ENCODE measurements around the gene KRTAP4-5.
"Not testable (repeated sequence)": the region's sequence is repeated elsewhere in the genome, so short reads cannot be mapped to it uniquely, and the experiment has no call there.

Gene KRTAP4-5

GRCh38 chr17:41149652-41149985 is at the start of gene KRTAP4-5:
Gene KRTAP4-5, minus strand, starts transcription at chr17:41149825. Its CDS starts 58 bp downstream, at chr17:41149767.
- no peak for DNase-seq

GRCh38 chr17:41196068-41196467 is 46.4 kb upstream of the KRTAP4-5 start:
- DNase-seq: no peak

DNA sequence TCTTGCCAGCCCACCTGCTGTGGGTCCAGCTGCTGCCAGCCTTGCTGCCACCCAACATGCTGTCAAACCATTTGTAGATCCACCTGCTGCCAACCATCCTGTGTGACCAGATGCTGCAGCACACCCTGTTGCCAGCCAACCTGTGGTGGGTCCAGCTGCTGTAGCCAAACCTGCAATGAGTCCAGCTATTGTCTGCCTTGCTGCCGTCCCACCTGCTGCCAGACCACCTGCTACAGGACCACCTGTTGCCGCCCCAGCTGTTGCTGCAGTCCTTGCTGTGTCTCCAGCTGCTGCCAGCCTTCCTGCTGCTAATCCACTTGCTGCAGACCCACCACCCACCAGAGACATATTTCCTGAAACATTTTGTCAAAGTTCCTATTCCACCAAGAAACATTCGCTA is 40.7 kb upstream of the KRTAP4-5 start:
- DNase-seq: no peak

GRCh38 chr17:41189837-41190318 is 40.3 kb upstream of the KRTAP4-5 start, which contains the start of gene KRTAP9-1:
Gene KRTAP9-1, plus strand, starts transcription at chr17:41189887. Its CDS starts 0 bp downstream, at chr17:41189887.
- DNase-seq: not testable (repeated sequence)

DNA sequence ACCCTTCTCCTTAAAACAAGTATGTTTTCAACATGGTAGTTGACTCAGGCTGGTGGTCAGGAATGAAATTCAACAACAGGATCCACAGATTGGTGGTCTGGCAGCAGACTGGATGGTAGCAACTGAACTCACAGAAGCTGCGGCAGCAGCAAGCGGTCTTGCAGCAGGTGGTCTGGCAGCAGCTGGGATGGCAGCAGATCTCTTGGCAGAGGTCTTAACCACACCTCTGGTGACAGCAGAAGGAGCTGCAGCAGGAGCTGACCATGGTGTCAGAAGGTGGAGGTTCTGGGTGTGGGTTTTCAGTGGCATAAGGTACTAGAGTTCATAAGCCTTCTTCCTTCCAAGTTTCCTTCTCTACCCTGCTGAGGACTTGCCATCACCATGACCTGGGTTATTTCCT is 37.2 kb upstream of the KRTAP4-5 start:
- no peak for DNase-seq

DNA sequence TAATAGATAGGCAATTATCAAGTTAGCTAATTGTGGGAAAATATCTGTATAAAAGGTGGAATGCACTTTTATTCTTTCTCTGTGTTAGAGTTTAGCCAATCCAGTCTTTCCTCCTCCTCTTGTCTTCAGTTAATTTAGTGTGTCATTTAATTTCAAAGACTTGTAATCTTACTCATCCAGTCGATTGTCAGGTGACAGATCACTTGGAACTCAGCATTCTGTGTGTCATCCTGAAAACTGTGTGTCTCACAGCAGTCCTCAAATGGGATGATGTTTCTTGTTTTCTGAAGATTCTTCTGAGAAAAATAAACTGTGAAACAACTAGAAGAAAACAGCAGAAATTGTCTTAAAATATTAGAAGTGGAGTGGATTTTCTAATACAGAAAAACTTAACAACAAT is 35.4 kb upstream of the KRTAP4-5 start:
- DNase-seq: no peak

GRCh38 chr17:41184480-41184961 is 34.9 kb upstream of the KRTAP4-5 start, which contains the start of gene KRTAP4-1:
Gene KRTAP4-1, minus strand, starts transcription at chr17:41184911. Its CDS starts 57 bp downstream, at chr17:41184854.
- no peak for DNase-seq

GRCh38 chr17:41178843-41179616 is 29.4 kb upstream of the KRTAP4-5 start:
- no peak for DNase-seq

DNA sequence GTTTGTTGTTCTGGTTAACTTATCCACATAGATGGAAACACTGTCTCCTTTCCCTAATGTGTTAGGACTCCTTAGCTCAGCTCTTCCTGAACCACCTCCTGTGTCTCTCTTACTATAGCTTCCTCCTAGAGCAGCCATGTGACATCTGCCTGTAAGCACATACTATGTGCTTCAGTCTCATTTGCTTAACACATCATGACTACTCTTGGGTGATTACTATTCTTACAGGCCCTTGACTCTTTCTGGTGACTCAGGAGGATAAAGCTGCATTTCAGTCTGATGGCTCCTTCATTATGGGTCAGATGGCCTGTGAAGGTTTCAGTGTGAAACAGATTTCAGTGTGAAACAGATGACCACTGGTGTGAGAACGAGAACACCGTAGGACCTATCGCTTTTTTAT is 28.7 kb upstream of the KRTAP4-5 start:
- no peak for DNase-seq

GRCh38 chr17:41177727-41178271 is 28.2 kb upstream of the KRTAP4-5 start, which contains the start of gene KRTAP4-2:
Gene KRTAP4-2, minus strand, starts transcription at chr17:41178221. Its CDS starts 57 bp downstream, at chr17:41178164.
- no peak for DNase-seq

GRCh38 chr17:41176744-41177387 is 27.2 kb upstream of the KRTAP4-5 start:
- no peak for DNase-seq

- DNase-seq: no peak
Observed at GRCh38 chr17:41171886-41172285, 22.3 kb upstream of the KRTAP4-5 start.

- no peak for DNase-seq
Observed at GRCh38 chr17:41168121-41168520, 18.5 kb upstream of the KRTAP4-5 start, which contains the start of gene KRTAP4-3. Gene KRTAP4-3, minus strand, starts transcription at chr17:41168221. Its CDS starts 49 bp downstream, at chr17:41168172.

DNA sequence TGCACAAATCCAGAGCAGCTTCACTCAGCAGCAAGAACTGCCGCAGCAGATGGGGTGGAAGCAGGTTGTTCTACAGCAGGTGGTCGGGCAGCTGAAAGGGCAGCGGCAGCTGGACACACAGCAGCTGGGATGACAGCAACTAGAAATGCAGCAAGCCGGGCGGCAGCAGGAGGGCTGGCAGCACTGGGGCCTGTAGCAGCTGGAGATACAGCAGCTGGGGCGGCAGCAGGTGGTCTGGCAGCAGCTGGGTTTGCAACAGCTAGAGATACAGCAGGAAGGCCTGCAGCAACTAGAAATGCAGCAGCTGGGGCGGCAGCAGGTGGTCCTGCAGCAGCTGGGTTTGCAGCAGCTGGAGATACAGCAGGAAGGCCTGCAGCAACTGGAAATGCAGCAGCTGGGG is 17.9 kb upstream of the KRTAP4-5 start:
- no peak for DNase-seq

DNA sequence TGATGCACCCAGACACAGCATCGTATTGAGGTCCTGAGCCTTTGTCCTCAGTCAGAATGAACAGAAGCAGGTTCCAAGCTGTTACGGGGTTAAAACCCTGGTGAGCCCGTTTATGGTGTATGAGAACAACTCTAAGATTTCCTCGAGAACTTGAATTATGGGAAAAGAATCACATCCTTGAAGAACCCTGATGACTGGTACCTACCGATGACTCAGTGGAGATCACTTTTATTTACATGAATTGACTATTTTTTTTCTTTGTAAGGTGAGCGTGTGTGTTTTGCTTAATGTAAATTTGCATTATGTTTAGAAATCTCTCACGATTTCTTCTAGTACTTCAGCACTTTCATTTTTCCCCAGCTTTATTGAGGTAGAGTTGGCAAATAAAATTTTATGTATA is 14.2 kb upstream of the KRTAP4-5 start:
- no peak for DNase-seq

GRCh38 chr17:41160648-41161047 is 11.0 kb upstream of the KRTAP4-5 start, which contains the start of gene KRTAP4-4:
Gene KRTAP4-4, minus strand, starts transcription at chr17:41160748. Its CDS starts 57 bp downstream, at chr17:41160691.
- no peak for DNase-seq

DNA sequence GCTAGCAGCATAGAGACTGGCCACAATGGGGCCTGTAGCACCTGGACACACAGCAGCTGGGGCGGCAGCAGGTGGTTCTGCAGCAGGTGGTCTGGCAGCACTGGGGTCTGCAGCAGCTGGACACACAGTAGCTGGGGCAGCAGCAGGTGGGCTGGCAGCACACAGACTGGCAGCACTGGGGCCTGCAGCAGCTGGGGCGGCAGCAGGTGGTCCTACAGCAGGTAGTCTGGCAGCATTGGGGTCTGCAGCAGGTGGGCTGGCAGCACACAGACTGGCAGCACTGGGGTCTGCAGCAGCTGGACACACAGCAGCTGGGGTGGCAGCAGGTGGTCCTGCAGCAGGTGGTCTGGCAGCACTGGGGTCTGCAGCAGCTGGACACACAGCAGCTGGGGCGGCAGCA is 10.6 kb upstream of the KRTAP4-5 start:
- not testable (repeated sequence) for DNase-seq

- DNase-seq: no peak
Observed at GRCh38 chr17:41153856-41154255, 4.2 kb upstream of the KRTAP4-5 start.

- DNase-seq: no peak
Observed at GRCh38 chr17:41151525-41151924, 1.9 kb upstream of the KRTAP4-5 start.

- no peak for DNase-seq
Observed at GRCh38 chr17:41150026-41150425, 401 bp upstream of the KRTAP4-5 start.

DNA sequence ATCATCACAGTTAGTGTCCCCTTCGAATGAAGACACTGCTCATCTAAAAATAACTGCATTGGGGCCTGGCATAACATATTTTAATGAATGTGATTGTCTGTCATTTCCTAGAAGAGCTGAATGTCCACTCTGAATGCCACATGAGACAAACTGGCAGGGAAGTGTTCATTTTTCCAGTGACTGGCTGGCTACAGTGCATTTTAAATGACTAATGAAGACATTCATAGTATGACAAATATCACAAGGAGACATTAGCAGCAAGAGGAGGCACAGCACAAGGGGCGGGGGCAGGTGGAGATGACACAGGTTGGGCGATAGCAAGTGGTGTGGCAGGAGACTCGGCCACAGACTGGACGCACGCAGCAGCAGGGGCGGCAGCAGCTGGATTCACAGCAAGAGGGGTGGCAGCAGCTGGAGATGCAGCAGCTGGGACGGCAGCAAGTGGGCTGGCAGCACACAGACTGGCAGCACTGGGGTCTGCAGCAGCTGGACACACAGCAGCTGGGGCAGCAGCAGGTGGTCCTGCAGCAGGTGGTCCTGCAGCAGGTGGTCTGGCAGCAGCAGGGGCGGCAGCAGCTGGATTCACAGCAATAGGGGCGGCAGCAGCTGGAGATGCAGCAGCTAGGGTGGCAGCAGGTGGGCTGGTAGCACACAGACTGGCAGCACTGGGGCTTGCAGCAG is 514 bp downstream of the KRTAP4-5 start:
- not testable (repeated sequence) for DNase-seq

GRCh38 chr17:41147531-41148204 is 2.0 kb downstream of the KRTAP4-5 start:
- no peak for DNase-seq
